COLO668 (cell line): Measurements from ENCODE around the gene PPP2R5A.
A peak's percentile ranks its signal among the peaks of the same experiment; 100 is the strongest.

Experiments
- DNase-seq: peaks from one replicate; lab custom pipeline; 2025; ENCODE audit not compliant: unreplicated experiment; lab: John Stamatoyannopoulos, UW

PPP2R5A gene

GRCh38 chr1:212401838-212402582, 116.8 kb downstream of the PPP2R5A start:
- no peak for DNase-seq

- DNase-seq = no peak
Measured at GRCh38 chr1:212402666-212403321, 117.6 kb downstream of the PPP2R5A start.

- peak; percentile 23 for DNase-seq
Measured at GRCh38 chr1:212410231-212410820, 125.1 kb downstream of the PPP2R5A start.
